GM23338 (cell line): ENCODE data around the gene WBP2NL. TPM values are rescaled to one million over a fixed set of nuclear protein-coding genes. Genes with fewer than 3 reads are reported as not detected.

Experiments
- ATAC-seq: fragments of 200-7000 bp; cut with Tn5 transposase; 3 replicates; pipeline ENCODE4 v1.9.1; 2020
- DNase-seq: peaks from one replicate; pipeline ENCODE4 v3.0.0-alpha.2; 2015; ENCODE audit warnings: low spot score
- H2AFZ ChIP-seq: fragments of 200-600 bp; sonication (generic); 2 replicates; pipeline ENCODE4 v1.8.0; 2016; ENCODE audit warnings: antibody characterized with exemption, mild to moderate bottlenecking, moderate library complexity
- H3F3A ChIP-seq: fragments of 200-600 bp; sonication (generic); replicated peaks from 2 replicates; pipeline ENCODE4 v1.8.0; 2017; ENCODE audit warnings: antibody characterized with exemption, mixed run types, low read depth
- H3K27ac ChIP-seq: fragments of 200-600 bp; sonication (generic); 2 replicates; pipeline ENCODE4 v1.6.1; 2016; ENCODE audit warnings: low read depth
- H3K27me3 ChIP-seq: fragments of 200-600 bp; sonication (generic); 2 replicates; pipeline ENCODE4 v1.8.0; 2016; ENCODE audit warnings: mild to moderate bottlenecking, mixed run types, moderate library complexity; ENCODE audit not compliant: insufficient read depth
- H3K36me3 ChIP-seq: fragments of 200-600 bp; sonication (generic); 2 replicates; pipeline ENCODE4 v1.8.0; 2016; ENCODE audit warnings: mild to moderate bottlenecking; ENCODE audit not compliant: insufficient read depth
- H3K4me1 ChIP-seq: fragments of 200-600 bp; sonication (generic); 2 replicates; pipeline ENCODE4 v1.8.0; 2016; ENCODE audit warnings: mild to moderate bottlenecking, moderate library complexity; ENCODE audit not compliant: insufficient read depth
- H3K4me2 ChIP-seq: fragments of 200-600 bp; sonication (generic); 2 replicates; pipeline ENCODE4 v1.7.1; 2017; ENCODE audit warnings: mixed run types
- H3K4me3 ChIP-seq: fragments of 200-600 bp; sonication (generic); 2 replicates; pipeline ENCODE4 v1.6.1; 2016; ENCODE audit warnings: mixed run types
- H3K79me2 ChIP-seq: fragments of 200-600 bp; sonication (generic); replicated peaks from 2 replicates; pipeline ENCODE4 v1.8.0; 2017; ENCODE audit warnings: mild to moderate bottlenecking; ENCODE audit not compliant: insufficient read depth
- H3K9me2 ChIP-seq: fragments of 200-600 bp; sonication (generic); 2 replicates; pipeline ENCODE4 v1.8.0; 2017; ENCODE audit not compliant: insufficient read depth
- H4K20me1 ChIP-seq: fragments of 200-600 bp; sonication (generic); replicated peaks from 2 replicates; pipeline ENCODE4 v1.8.0; 2017; ENCODE audit warnings: mild to moderate bottlenecking; ENCODE audit not compliant: insufficient read depth
- H3K27ac Mint-ChIP-seq: 2 replicates; pipeline ENCODE4 v1.8.0; 2020; ENCODE audit warnings: inconsistent platforms, mild to moderate bottlenecking, moderate library complexity, mixed read lengths
- H3K27me3 Mint-ChIP-seq: 3 replicates; pipeline ENCODE4 v1.8.0; 2022; ENCODE audit warnings: low read depth, mild to moderate bottlenecking, moderate library complexity, mixed read lengths, inconsistent platforms; ENCODE audit not compliant: insufficient read depth, poor library complexity
- H3K36me3 Mint-ChIP-seq: 3 replicates; pipeline ENCODE4 v1.8.0; 2021; ENCODE audit warnings: low read depth, mild to moderate bottlenecking, inconsistent platforms, moderate library complexity, mixed read lengths
- H3K4me1 Mint-ChIP-seq: 3 replicates; pipeline ENCODE4 v1.8.0; 2020; ENCODE audit warnings: mild to moderate bottlenecking, inconsistent platforms, mixed read lengths
- H3K4me3 Mint-ChIP-seq: 3 replicates; pipeline ENCODE4 v1.8.0; 2021; ENCODE audit warnings: moderate library complexity, mild to moderate bottlenecking, inconsistent platforms, mixed read lengths
- H3K9me3 Mint-ChIP-seq: 3 replicates; pipeline ENCODE4 v1.8.0; 2020; ENCODE audit warnings: moderate library complexity, mild to moderate bottlenecking, inconsistent platforms, mixed read lengths
- CREB1 ChIP-seq: fragments of 250-450 bp; sonication (Bioruptor Pico); IDR thresholded peaks from 2 replicates; pipeline ENCODE4 v1.5.0; 2020; ENCODE audit warnings: low read depth, mild to moderate bottlenecking, moderate library complexity
- EZH2phosphoT487 ChIP-seq: fragments of 200-600 bp; sonication (generic); IDR thresholded peaks from one replicate; pipeline ENCODE4 v1.8.1; 2018; ENCODE audit warnings: antibody characterized with exemption; ENCODE audit not compliant: unreplicated experiment
- NANOG ChIP-seq: IDR thresholded peaks from 2 replicates; pipeline ENCODE4 v1.6.1; 2016; ENCODE audit warnings: antibody characterized with exemption, borderline replicate concordance
- POLR2AphosphoS5 ChIP-seq: IDR thresholded peaks from 2 replicates; pipeline ENCODE4 v1.6.1; 2016; ENCODE audit warnings: antibody characterized with exemption, low read depth
- STAT1 ChIP-seq: IDR thresholded peaks from one replicate; pipeline ENCODE4 v1.6.1; 2016; ENCODE audit warnings: antibody characterized with exemption; ENCODE audit not compliant: unreplicated experiment
- ZNF114 ChIP-seq: fragments of 250-450 bp; sonication (Bioruptor Pico); IDR thresholded peaks from 2 replicates; pipeline ENCODE4 v1.5.0; 2020; ENCODE audit warnings: mild to moderate bottlenecking, moderate library complexity
- ZNF331 ChIP-seq: fragments of 250-450 bp; sonication (Bioruptor Pico); IDR thresholded peaks from 2 replicates; pipeline ENCODE4 v1.5.0; 2020; ENCODE audit warnings: low read depth, mild to moderate bottlenecking, moderate library complexity
- polyA plus RNA-seq: library from polyadenylated mRNA; unstranded; fragments of >200 nt; fragmentation: Nextera tagmentation; extraction: Ambion mirVana; gene quantifications from 2 replicates; pipeline ENCODE4 v1.2.1, GENCODE V29; 2016
- total RNA-seq: library from RNA; depleted of rRNA; stranded (reverse); fragments of >200 nt; shearing (Covaris generic); gene quantifications from 2 replicates; pipeline ENCODE4 v1.2.3, GENCODE V29; 2014
- TF ChIP-seq, protein P1 (sequence below), 2 experiments: fragments of 200-600 bp in 1 of 2; sonication (generic) in 1 of 2; conservative IDR thresholded peaks; 2 replicates each; pipeline versions ENCODE4 v1.5.1 to v1.6.1; 2016 to 2017; ENCODE audit warnings: antibody characterized with exemption in 2 of 2, low read depth in 2 of 2, mild to moderate bottlenecking in 2 of 2, moderate library complexity in 1 of 2
- TF ChIP-seq, protein P2 (sequence below): IDR thresholded peaks from 2 replicates; pipeline ENCODE4 v1.6.1; 2016; ENCODE audit warnings: antibody characterized with exemption
- TF ChIP-seq, protein P3 (sequence below): IDR thresholded peaks from one replicate; pipeline ENCODE4 v1.6.1; 2018; ENCODE audit warnings: antibody characterized with exemption; ENCODE audit not compliant: unreplicated experiment

WBP2NL gene
- total and polyA plus RNA-seq, 2 experiments from 2014 or later, result 0.14 TPM; not detected in 1

DNA sequence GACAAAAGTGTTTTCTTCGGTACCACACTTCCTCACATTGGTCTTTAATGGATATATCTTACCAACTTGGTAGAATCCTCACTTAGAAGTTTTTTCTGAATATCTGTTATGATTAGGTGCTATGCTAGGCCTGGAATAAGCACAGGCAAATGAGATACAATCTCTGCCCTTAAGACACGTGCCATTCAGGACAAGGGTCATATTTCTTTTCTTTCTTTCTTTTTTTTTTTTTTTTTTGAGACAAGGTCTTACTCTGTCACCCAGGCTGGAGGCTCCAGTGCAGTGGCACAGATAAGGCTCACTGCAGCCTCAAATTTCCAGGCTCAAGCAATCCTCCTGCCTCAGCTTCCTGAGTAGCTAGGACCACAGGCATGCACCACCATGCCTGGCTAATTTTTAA is 23.0 kb downstream of the WBP2NL start (continued):
- TF ChIP-seq, protein P1, sequence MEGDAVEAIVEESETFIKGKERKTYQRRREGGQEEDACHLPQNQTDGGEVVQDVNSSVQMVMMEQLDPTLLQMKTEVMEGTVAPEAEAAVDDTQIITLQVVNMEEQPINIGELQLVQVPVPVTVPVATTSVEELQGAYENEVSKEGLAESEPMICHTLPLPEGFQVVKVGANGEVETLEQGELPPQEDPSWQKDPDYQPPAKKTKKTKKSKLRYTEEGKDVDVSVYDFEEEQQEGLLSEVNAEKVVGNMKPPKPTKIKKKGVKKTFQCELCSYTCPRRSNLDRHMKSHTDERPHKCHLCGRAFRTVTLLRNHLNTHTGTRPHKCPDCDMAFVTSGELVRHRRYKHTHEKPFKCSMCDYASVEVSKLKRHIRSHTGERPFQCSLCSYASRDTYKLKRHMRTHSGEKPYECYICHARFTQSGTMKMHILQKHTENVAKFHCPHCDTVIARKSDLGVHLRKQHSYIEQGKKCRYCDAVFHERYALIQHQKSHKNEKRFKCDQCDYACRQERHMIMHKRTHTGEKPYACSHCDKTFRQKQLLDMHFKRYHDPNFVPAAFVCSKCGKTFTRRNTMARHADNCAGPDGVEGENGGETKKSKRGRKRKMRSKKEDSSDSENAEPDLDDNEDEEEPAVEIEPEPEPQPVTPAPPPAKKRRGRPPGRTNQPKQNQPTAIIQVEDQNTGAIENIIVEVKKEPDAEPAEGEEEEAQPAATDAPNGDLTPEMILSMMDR (conservative IDR thresholded peaks at IDR 0.05; ENCODE audit: low read depth in 2 of 2), result no peak
- TF ChIP-seq CREB1, result no peak
- TF ChIP-seq, protein P2, sequence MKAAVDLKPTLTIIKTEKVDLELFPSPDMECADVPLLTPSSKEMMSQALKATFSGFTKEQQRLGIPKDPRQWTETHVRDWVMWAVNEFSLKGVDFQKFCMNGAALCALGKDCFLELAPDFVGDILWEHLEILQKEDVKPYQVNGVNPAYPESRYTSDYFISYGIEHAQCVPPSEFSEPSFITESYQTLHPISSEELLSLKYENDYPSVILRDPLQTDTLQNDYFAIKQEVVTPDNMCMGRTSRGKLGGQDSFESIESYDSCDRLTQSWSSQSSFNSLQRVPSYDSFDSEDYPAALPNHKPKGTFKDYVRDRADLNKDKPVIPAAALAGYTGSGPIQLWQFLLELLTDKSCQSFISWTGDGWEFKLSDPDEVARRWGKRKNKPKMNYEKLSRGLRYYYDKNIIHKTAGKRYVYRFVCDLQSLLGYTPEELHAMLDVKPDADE, result no peak
- no peak for TF ChIP-seq ZNF114 (CRISPR knock-in tag)

DNA sequence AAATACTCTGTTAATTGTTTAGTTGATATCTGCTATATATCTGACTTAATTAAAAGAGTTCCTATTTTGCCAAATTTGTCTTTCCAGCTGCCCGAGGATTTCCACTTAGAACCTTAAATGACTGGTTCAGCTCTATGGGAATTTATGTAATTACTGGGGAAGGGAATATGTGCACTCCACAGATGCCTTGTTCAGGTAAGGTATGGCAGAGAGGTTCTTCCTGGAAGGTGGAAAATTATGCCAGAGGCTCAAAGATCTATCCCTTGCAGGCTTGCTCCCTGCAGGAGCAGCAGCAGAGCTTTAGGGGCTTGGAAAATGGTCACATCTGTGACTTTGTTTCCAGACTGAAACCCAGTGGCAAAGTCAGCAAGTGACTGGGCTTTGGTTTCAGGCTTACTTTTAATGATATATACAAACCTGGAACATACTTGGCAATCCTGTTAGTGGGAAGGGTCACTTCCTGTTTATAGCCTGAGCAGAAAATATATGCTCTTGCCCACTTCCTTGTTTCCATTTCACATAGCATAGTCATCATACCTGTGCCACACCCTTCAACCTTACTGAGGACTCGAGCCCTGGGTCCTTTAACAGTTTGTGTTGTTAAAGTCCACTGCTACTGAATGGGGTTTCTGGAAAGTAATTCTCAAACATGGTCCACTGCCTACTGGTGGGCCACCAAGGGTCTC is 23.7 kb downstream of the WBP2NL start:
- H2AFZ ChIP-seq, result 0 out of 2 replicates have a peak overlapping the region, but pooled peaks have one; percentile 5
- no peak overlapping the region for H3K4me3 Mint-ChIP-seq
- peaks cover 4% of the 10 kb centered on the region for H3K27me3 Mint-ChIP-seq
- no peak overlapping the region for H3K27ac ChIP-seq
- no peak overlapping the region for H3K4me2 ChIP-seq
- H3K36me3 ChIP-seq, result no peaks in the 10 kb centered on the region
- no peak overlapping the region for H3K27ac Mint-ChIP-seq
- H3K36me3 Mint-ChIP-seq, result no peaks in the 10 kb centered on the region
- no peaks in the 10 kb centered on the region for H3K9me3 Mint-ChIP-seq
- no peaks in the 10 kb centered on the region for H3K27me3 ChIP-seq
- H3K4me3 ChIP-seq, result no peak overlapping the region
- no peaks in the 10 kb centered on the region for H3K79me2 ChIP-seq
- H3F3A ChIP-seq, result no peaks in the 10 kb centered on the region
- 0 out of 2 replicates have a peak, but pooled peaks cover 5% of the 10 kb centered on the region for H3K9me2 ChIP-seq
- DNase-seq (no peak), ATAC-seq (no peak)
- H4K20me1 ChIP-seq, result no peaks in the 10 kb centered on the region
- H3K4me1 Mint-ChIP-seq, result no peaks in the 10 kb centered on the region; the same call in 2 of the 3 replicates
- H3K4me1 ChIP-seq, result no peaks in the 10 kb centered on the region
- TF ChIP-seq, protein P1 (conservative IDR thresholded peaks at IDR 0.05; ENCODE audit: low read depth in 2 of 2), result no peak
- no peak for TF ChIP-seq STAT1
- TF ChIP-seq EZH2phosphoT487, result no peak
- TF ChIP-seq, protein P2, result no peak
- TF ChIP-seq, protein P3, sequence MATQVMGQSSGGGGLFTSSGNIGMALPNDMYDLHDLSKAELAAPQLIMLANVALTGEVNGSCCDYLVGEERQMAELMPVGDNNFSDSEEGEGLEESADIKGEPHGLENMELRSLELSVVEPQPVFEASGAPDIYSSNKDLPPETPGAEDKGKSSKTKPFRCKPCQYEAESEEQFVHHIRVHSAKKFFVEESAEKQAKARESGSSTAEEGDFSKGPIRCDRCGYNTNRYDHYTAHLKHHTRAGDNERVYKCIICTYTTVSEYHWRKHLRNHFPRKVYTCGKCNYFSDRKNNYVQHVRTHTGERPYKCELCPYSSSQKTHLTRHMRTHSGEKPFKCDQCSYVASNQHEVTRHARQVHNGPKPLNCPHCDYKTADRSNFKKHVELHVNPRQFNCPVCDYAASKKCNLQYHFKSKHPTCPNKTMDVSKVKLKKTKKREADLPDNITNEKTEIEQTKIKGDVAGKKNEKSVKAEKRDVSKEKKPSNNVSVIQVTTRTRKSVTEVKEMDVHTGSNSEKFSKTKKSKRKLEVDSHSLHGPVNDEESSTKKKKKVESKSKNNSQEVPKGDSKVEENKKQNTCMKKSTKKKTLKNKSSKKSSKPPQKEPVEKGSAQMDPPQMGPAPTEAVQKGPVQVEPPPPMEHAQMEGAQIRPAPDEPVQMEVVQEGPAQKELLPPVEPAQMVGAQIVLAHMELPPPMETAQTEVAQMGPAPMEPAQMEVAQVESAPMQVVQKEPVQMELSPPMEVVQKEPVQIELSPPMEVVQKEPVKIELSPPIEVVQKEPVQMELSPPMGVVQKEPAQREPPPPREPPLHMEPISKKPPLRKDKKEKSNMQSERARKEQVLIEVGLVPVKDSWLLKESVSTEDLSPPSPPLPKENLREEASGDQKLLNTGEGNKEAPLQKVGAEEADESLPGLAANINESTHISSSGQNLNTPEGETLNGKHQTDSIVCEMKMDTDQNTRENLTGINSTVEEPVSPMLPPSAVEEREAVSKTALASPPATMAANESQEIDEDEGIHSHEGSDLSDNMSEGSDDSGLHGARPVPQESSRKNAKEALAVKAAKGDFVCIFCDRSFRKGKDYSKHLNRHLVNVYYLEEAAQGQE, result no peak
- no peak for TF ChIP-seq ZNF331 (CRISPR knock-in tag)
- no peak for TF ChIP-seq POLR2AphosphoS5
- no peak for TF ChIP-seq NANOG
